Sigmoid colon (tissue), 4 donors: ENCODE results near the gene RAET1G.

Experiments used
- POLR2AphosphoS5 ChIP-seq, 4 donors: sonication (generic); formaldehyde crosslinking; IDR thresholded peaks; one replicate each; pipeline ENCODE4 v1.6.1; 2017; ENCODE audit warnings: antibody characterized with exemption in 4 of 4
- TF ChIP-seq, protein P1 (sequence below), 4 experiments: fragments of 450-650 bp in 3 of 4; fragments of 200-600 bp in 1 of 4; IDR thresholded peaks; one replicate each; pipeline ENCODE4 v1.5.1; 2016 to 2019; ENCODE audit warnings: antibody characterized with exemption in 4 of 4, mild to moderate bottlenecking in 3 of 4, moderate library complexity in 2 of 4

DNA sequence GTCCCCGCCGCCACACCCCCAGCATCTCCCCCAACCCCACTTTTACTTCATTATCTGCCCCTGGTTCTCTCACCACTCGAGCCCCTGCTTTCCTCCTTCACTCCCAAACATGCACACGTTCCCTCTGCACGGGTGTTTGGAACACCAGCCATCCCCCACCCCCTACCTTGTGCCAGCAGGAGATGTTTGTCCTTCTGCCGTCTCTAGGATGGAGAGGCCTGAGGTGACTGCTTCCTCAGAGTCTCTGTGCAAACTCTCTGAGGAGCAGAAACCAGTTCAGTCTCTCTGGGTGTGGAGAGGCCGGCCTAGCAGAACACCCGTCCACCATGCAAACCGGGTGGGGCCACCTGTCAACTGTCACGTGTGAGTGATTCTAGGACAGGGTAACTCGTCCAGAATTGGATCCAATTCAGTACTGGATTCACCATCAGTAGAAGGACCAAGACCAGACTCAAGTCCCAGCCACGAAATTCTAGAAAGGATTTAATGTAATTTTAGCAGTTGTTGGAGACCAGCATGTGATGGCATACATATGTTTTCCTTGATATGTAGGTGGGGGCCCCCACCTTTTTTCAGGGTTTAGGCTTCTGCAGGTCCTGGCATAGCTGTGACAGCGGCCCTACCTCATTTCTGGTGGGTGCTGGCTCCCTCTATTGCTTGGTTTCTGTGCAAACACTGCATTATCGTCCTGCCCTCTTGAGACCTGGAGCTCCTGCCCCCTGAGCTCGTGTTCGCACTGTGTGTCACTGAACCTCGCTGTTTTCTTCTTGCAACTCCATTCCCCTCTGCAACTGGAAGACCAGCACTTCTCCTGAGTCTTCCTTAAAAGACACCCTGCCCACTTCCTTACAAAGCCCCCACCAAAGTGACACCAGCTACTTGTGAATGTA, 24.8 kb downstream of the RAET1G start, which contains the start of gene RAET1E:
- TF ChIP-seq, protein P1, sequence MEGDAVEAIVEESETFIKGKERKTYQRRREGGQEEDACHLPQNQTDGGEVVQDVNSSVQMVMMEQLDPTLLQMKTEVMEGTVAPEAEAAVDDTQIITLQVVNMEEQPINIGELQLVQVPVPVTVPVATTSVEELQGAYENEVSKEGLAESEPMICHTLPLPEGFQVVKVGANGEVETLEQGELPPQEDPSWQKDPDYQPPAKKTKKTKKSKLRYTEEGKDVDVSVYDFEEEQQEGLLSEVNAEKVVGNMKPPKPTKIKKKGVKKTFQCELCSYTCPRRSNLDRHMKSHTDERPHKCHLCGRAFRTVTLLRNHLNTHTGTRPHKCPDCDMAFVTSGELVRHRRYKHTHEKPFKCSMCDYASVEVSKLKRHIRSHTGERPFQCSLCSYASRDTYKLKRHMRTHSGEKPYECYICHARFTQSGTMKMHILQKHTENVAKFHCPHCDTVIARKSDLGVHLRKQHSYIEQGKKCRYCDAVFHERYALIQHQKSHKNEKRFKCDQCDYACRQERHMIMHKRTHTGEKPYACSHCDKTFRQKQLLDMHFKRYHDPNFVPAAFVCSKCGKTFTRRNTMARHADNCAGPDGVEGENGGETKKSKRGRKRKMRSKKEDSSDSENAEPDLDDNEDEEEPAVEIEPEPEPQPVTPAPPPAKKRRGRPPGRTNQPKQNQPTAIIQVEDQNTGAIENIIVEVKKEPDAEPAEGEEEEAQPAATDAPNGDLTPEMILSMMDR (IDR thresholded peaks at IDR 0.05) = no peak
- no peak for TF ChIP-seq POLR2AphosphoS5 (IDR thresholded peaks at IDR 0.05)
